ENCODE results near the gene TTLL9. TPM values are rescaled to one million over a fixed set of nuclear protein-coding genes. Genes with fewer than 3 reads are reported as not detected.

TTLL9 gene
- total and polyA plus RNA-seq, 10 of the 15 experiments (the other 5 are each of a cell fraction or from before 2014, with no cell fraction given) = 0.03 to 0.77 (median 0.11) TPM; not detected in 2

- no peak for TF ChIP-seq KDM1A (IDR thresholded peaks at IDR 0.05; ENCODE audit: borderline replicate concordance)
- TF ChIP-seq SREBF1 (IDR thresholded peaks at IDR 0.05; ENCODE audit: low read length) = no peak
- TF ChIP-seq, protein P1, sequence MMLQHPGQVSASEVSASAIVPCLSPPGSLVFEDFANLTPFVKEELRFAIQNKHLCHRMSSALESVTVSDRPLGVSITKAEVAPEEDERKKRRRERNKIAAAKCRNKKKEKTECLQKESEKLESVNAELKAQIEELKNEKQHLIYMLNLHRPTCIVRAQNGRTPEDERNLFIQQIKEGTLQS (IDR thresholded peaks at IDR 0.05; ENCODE audit: borderline replicate concordance, extremely low read depth, low read depth, low read length) = no peak
- TF ChIP-seq SPI1 (IDR thresholded peaks at IDR 0.05; ENCODE audit: borderline replicate concordance, insufficient read depth, low read depth, low read length) = no peak
- TF ChIP-seq IRF4 (IDR thresholded peaks at IDR 0.05; ENCODE audit: low read depth, low read length) = no peak
- no peak for TF ChIP-seq ZNF24 (IDR thresholded peaks at IDR 0.05)
- TF ChIP-seq TAF1 (IDR thresholded peaks at IDR 0.05; ENCODE audit: borderline replicate concordance, low read depth, low read length) = peak; percentile 60; the same call in 1 of the 2 replicates
Measured at GRCh38 chr20:31894980-31895675, 24.7 kb downstream of the TTLL9 start (continued).

DNA sequence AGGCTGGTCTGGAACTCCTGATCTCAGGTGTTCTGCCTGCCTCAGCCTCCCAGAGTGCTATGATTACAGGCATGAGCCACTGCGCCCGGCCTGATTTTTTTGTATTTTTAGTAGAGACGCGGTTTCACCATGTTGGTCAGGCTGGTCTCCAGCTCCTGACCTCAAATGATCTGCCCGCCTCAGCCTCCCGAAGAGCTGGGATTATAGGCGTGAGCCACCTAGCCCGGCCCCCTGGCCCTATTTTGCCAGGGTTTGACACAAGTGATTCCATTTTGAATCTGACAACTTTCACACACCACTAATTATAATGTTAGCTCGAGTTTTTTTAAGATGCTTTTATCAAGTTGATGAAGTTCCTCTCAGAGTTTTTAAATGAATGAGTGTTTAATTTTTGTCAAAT, 25.6 kb downstream of the TTLL9 start:
- in situ Hi-C loops (cut with MboI) = no loop called here
- no peak overlapping the region for H3K4me2 ChIP-seq (ENCODE audit: control insufficient read depth, insufficient read depth)
- no peaks in the 10 kb centered on the region for H3K36me3 ChIP-seq (ENCODE audit: control insufficient read depth in 2 of 2, insufficient read depth in 2 of 2, low read length in 1 of 2)
- no peaks in the 10 kb centered on the region for H4K20me1 ChIP-seq (ENCODE audit: control insufficient read depth, insufficient read depth)
- H3K4me1 ChIP-seq (ENCODE audit: control insufficient read depth, insufficient read depth, low read length) = no peaks in the 10 kb centered on the region; the same call in 1 of the 2 replicates
- 84% methylated on average over 9 of the region's 9 CpGs for WGBS (ENCODE audit: insufficient coverage, insufficient replicate concordance, low lambda C conversion rate, missing lambda C conversion rate)
- no peak overlapping the region for H2AFZ ChIP-seq (ENCODE audit: control insufficient read depth, low read depth, low read length)
- FAIRE-seq = no peak
- no peak for ATAC-seq
- no peak for DNase-seq (ENCODE audit: low read depth, low spot score)
- H3K27me3 ChIP-seq (replicated peaks in 1 of 2; ENCODE audit: control insufficient read depth in 2 of 2, insufficient read depth in 2 of 2, low read length in 1 of 2) = no peaks in the 10 kb centered on the region
- RAD21 ChIA-PET (ENCODE audit: unreplicated experiment) = interaction anchor here (1.3 to 2.5 kb wide), 8 partner anchors 16 to 56 kb away, joined by 3 to 17 read pairs (median 8); partner anchors contain the start of gene PDRG1
- CTCF ChIA-PET = interaction anchor here (1.4 to 2.1 kb wide), 6 partner anchors 16 to 56 kb away, joined by 3 to 9 read pairs (median 6); partner anchors contain the start of gene PDRG1
- POLR2A ChIA-PET = interaction anchor here (1.2 to 3.2 kb wide), 7 partner anchors 15 to 462 kb away, joined by 3 to 35 read pairs (median 7); partner anchors contain the start of gene ASXL1
- no peak overlapping the region for H3K4me3 ChIP-seq
- intact Hi-C loops (cut with micrococcal nuclease; ENCODE audit: unreplicated experiment) = no loop called here
- no TSS peak for BruUV-seq (replicated peaks)
- no peak overlapping the region for H3K9ac ChIP-seq (ENCODE audit: control insufficient read depth, insufficient read depth, low read length)
- no peak overlapping the region for H3K27ac ChIP-seq (ENCODE audit: control insufficient read depth, insufficient read depth)
- no peaks in the 10 kb centered on the region for H3K9me3 ChIP-seq (replicated peaks; ENCODE audit: control insufficient read depth, insufficient read depth, low read length)
- SMC1A ChIA-PET (ENCODE audit: uncharacterized antibody, unreplicated experiment) = interaction anchor here (1.2 to 4.1 kb wide), 10 partner anchors 8 to 56 kb away, joined by 3 to 26 read pairs (median 9); partner anchors contain the start of genes DUSP15, PDRG1 and TTLL9
- no peaks in the 10 kb centered on the region for H3K79me2 ChIP-seq (ENCODE audit: control insufficient read depth, insufficient read depth, low read length)
- TF ChIP-seq, protein P2, sequence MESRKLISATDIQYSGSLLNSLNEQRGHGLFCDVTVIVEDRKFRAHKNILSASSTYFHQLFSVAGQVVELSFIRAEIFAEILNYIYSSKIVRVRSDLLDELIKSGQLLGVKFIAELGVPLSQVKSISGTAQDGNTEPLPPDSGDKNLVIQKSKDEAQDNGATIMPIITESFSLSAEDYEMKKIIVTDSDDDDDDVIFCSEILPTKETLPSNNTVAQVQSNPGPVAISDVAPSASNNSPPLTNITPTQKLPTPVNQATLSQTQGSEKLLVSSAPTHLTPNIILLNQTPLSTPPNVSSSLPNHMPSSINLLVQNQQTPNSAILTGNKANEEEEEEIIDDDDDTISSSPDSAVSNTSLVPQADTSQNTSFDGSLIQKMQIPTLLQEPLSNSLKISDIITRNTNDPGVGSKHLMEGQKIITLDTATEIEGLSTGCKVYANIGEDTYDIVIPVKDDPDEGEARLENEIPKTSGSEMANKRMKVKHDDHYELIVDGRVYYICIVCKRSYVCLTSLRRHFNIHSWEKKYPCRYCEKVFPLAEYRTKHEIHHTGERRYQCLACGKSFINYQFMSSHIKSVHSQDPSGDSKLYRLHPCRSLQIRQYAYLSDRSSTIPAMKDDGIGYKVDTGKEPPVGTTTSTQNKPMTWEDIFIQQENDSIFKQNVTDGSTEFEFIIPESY (IDR thresholded peaks at IDR 0.05) = no peak
- TF ChIP-seq ZNF24 (IDR thresholded peaks at IDR 0.05) = no peak
- TF ChIP-seq NR2C2 (IDR thresholded peaks at IDR 0.05; ENCODE audit: borderline replicate concordance, control insufficient read depth, insufficient read length, low read depth) = no peak
- TF ChIP-seq SREBF2 (IDR thresholded peaks at IDR 0.05; ENCODE audit: low read length) = no peak
- TF ChIP-seq, protein P3, sequence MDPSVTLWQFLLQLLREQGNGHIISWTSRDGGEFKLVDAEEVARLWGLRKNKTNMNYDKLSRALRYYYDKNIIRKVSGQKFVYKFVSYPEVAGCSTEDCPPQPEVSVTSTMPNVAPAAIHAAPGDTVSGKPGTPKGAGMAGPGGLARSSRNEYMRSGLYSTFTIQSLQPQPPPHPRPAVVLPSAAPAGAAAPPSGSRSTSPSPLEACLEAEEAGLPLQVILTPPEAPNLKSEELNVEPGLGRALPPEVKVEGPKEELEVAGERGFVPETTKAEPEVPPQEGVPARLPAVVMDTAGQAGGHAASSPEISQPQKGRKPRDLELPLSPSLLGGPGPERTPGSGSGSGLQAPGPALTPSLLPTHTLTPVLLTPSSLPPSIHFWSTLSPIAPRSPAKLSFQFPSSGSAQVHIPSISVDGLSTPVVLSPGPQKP (IDR thresholded peaks at IDR 0.05; ENCODE audit: low read depth, low read length) = no peak
- TF ChIP-seq, protein P4, sequence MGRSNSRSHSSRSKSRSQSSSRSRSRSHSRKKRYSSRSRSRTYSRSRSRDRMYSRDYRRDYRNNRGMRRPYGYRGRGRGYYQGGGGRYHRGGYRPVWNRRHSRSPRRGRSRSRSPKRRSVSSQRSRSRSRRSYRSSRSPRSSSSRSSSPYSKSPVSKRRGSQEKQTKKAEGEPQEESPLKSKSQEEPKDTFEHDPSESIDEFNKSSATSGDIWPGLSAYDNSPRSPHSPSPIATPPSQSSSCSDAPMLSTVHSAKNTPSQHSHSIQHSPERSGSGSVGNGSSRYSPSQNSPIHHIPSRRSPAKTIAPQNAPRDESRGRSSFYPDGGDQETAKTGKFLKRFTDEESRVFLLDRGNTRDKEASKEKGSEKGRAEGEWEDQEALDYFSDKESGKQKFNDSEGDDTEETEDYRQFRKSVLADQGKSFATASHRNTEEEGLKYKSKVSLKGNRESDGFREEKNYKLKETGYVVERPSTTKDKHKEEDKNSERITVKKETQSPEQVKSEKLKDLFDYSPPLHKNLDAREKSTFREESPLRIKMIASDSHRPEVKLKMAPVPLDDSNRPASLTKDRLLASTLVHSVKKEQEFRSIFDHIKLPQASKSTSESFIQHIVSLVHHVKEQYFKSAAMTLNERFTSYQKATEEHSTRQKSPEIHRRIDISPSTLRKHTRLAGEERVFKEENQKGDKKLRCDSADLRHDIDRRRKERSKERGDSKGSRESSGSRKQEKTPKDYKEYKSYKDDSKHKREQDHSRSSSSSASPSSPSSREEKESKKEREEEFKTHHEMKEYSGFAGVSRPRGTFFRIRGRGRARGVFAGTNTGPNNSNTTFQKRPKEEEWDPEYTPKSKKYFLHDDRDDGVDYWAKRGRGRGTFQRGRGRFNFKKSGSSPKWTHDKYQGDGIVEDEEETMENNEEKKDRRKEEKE (IDR thresholded peaks at IDR 0.05) = no peak
